ENCODE data around the gene MAP3K12. TPM values are rescaled to one million over a fixed set of nuclear protein-coding genes. Genes with fewer than 3 reads are reported as not detected.
A peak's percentile ranks its signal among the peaks of the same experiment; 100 is the strongest.
"Not testable (repeated sequence)": the region's sequence is repeated elsewhere in the genome, so short reads cannot be mapped to it uniquely, and the experiment has no call there.

The MAP3K12 gene
- total RNA-seq, 1 donor from 2014 or later = 18.7 TPM

GRCh38 chr12:53467082-53467481 is 32.2 kb downstream of the MAP3K12 start:
- no peak for DNase-seq (ENCODE audit: low read depth)

- DNase-seq (ENCODE audit: low read depth) = no peak
Observed at GRCh38 chr12:53466640-53467039, 32.6 kb downstream of the MAP3K12 start.

GRCh38 chr12:53465679-53466078 is 33.6 kb downstream of the MAP3K12 start:
- DNase-seq (ENCODE audit: low read depth) = no peak

- DNase-seq (ENCODE audit: low read depth) = no peak
Observed at GRCh38 chr12:53464685-53465418, 34.4 kb downstream of the MAP3K12 start.

GRCh38 chr12:53463802-53464560 is 35.3 kb downstream of the MAP3K12 start:
- no peak for DNase-seq (ENCODE audit: low read depth)

GRCh38 chr12:53462935-53463334 is 36.3 kb downstream of the MAP3K12 start:
- DNase-seq (ENCODE audit: low read depth) = no peak

GRCh38 chr12:53461591-53461990 is 37.7 kb downstream of the MAP3K12 start:
- no peak for DNase-seq (ENCODE audit: low read depth)

- no peak for DNase-seq (ENCODE audit: low read depth)
Observed at GRCh38 chr12:53461059-53461458, 38.2 kb downstream of the MAP3K12 start.

- no peak for DNase-seq (ENCODE audit: low read depth)
Observed at GRCh38 chr12:53459097-53459496, 40.2 kb downstream of the MAP3K12 start.

GRCh38 chr12:53456654-53457366 is 42.4 kb downstream of the MAP3K12 start:
- DNase-seq (ENCODE audit: low read depth) = no peak

- DNase-seq (ENCODE audit: low read depth) = no peak
Observed at GRCh38 chr12:53454707-53455106, 44.6 kb downstream of the MAP3K12 start.

GRCh38 chr12:53453953-53454640 is 45.2 kb downstream of the MAP3K12 start:
- no peak for DNase-seq (ENCODE audit: low read depth)

GRCh38 chr12:53452159-53453077 is 46.8 kb downstream of the MAP3K12 start:
- DNase-seq (ENCODE audit: low read depth) = peak; percentile 53

- peak; percentile 97 for DNase-seq (ENCODE audit: low read depth)
Observed at GRCh38 chr12:53451661-53452158, 47.5 kb downstream of the MAP3K12 start, which contains the start of gene PCBP2. Gene PCBP2 (plus strand): TSS chr12:53452102. CDS start chr12:53454801, 2,699 bp downstream.

GRCh38 chr12:53450936-53451335 is 48.3 kb downstream of the MAP3K12 start:
- no peak for DNase-seq (ENCODE audit: low read depth)

GRCh38 chr12:53444593-53445325 is 54.5 kb downstream of the MAP3K12 start:
- DNase-seq (ENCODE audit: low read depth) = not testable (repeated sequence)

GRCh38 chr12:53443955-53444354 is 55.3 kb downstream of the MAP3K12 start:
- DNase-seq (ENCODE audit: low read depth) = peak; percentile 70

- peak; percentile 99 for DNase-seq (ENCODE audit: low read depth)
Observed at GRCh38 chr12:53441040-53441833, 58.0 kb downstream of the MAP3K12 start, which contains the start of gene PRR13. Gene PRR13 (plus strand): TSS chr12:53441734. CDS start chr12:53442715, 981 bp downstream.

- DNase-seq (ENCODE audit: low read depth) = not testable (repeated sequence)
Observed at GRCh38 chr12:53439582-53439981, 59.7 kb downstream of the MAP3K12 start.
